C4-2B (cell line): ENCODE measurements around the gene TM7SF3.

ENCODE experiments used
- ZFX ChIP-seq: fragments of 450-650 bp; IDR thresholded peaks from 2 replicates; pipeline ENCODE4 v1.6.1; 2017
- TF ChIP-seq, protein P1 (sequence below): fragments of 450-650 bp; conservative IDR thresholded peaks from 2 replicates; pipeline ENCODE4 v1.5.1; 2017; ENCODE audit warnings: mild to moderate bottlenecking

DNA sequence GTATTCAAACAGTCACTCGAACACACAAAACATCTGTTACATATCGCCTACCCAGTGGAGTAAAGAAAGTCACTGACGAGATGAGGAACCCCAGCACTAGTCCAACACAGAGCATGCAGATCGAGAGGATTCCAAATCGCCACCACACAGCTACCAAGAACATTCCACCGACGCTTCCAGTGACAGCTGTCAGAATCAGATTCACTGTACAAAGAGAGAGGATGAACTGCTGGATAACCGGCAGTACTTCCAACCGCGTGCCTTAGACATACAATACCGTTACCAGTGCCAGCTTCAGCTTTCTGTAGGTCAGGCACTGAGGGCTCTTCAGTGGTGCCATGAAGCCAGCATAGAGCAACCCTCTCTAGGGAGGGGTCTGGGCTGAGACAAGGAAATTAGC, 34.5 kb downstream of the TM7SF3 start:
- TF ChIP-seq, protein P1, sequence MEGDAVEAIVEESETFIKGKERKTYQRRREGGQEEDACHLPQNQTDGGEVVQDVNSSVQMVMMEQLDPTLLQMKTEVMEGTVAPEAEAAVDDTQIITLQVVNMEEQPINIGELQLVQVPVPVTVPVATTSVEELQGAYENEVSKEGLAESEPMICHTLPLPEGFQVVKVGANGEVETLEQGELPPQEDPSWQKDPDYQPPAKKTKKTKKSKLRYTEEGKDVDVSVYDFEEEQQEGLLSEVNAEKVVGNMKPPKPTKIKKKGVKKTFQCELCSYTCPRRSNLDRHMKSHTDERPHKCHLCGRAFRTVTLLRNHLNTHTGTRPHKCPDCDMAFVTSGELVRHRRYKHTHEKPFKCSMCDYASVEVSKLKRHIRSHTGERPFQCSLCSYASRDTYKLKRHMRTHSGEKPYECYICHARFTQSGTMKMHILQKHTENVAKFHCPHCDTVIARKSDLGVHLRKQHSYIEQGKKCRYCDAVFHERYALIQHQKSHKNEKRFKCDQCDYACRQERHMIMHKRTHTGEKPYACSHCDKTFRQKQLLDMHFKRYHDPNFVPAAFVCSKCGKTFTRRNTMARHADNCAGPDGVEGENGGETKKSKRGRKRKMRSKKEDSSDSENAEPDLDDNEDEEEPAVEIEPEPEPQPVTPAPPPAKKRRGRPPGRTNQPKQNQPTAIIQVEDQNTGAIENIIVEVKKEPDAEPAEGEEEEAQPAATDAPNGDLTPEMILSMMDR = no peak
- no peak for TF ChIP-seq ZFX
